OCI-LY1 (cell line): ENCODE results near the gene ARMH2.

Experiments used
- EZH2 ChIP-seq: fragments of 200-600 bp; sonication (generic), shearing (Covaris generic); IDR thresholded peaks from 2 replicates; pipeline ENCODE4 v1.8.0; 2017; ENCODE audit warnings: borderline replicate concordance, mixed run types, mild to moderate bottlenecking, antibody characterized with exemption, low read length, moderate library complexity, mixed read lengths
- TF ChIP-seq, protein P1 (sequence below): fragments of 200-600 bp; sonication (generic), shearing (Covaris generic); IDR thresholded peaks from 2 replicates; pipeline ENCODE4 v1.5.1; 2017; ENCODE audit warnings: mild to moderate bottlenecking, antibody characterized with exemption, low read length, moderate library complexity, mixed read lengths

DNA sequence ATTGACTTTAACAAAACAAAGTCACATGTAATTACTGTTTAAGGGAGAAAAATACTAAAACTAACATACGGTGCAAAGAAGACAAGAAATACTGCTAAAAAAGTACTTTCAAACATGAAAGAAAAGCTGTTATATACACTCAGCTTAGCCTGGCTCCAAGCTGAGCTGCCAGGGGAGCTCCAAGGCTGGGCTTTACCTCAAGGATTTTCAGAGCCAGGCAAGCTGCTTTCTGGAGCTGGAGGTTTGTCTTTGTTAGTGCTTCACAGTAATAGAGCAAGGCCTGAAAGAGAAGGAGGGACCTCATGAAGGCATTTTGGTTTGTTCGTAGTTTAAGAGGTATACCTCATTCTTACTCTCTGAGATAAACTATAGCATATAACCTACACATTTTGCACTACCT lies 19.6 kb upstream of the ARMH2 start:
- TF ChIP-seq, protein P1, sequence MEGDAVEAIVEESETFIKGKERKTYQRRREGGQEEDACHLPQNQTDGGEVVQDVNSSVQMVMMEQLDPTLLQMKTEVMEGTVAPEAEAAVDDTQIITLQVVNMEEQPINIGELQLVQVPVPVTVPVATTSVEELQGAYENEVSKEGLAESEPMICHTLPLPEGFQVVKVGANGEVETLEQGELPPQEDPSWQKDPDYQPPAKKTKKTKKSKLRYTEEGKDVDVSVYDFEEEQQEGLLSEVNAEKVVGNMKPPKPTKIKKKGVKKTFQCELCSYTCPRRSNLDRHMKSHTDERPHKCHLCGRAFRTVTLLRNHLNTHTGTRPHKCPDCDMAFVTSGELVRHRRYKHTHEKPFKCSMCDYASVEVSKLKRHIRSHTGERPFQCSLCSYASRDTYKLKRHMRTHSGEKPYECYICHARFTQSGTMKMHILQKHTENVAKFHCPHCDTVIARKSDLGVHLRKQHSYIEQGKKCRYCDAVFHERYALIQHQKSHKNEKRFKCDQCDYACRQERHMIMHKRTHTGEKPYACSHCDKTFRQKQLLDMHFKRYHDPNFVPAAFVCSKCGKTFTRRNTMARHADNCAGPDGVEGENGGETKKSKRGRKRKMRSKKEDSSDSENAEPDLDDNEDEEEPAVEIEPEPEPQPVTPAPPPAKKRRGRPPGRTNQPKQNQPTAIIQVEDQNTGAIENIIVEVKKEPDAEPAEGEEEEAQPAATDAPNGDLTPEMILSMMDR, result no peak
- no peak for TF ChIP-seq EZH2
